ENCODE measurements around the gene RPS10.
A peak's percentile ranks its signal among the peaks of the same experiment; 100 is the strongest.
"Not testable (repeated sequence)": the region's sequence is repeated elsewhere in the genome, so short reads cannot be mapped to it uniquely, and the experiment has no call there.

The RPS10 gene

DNA sequence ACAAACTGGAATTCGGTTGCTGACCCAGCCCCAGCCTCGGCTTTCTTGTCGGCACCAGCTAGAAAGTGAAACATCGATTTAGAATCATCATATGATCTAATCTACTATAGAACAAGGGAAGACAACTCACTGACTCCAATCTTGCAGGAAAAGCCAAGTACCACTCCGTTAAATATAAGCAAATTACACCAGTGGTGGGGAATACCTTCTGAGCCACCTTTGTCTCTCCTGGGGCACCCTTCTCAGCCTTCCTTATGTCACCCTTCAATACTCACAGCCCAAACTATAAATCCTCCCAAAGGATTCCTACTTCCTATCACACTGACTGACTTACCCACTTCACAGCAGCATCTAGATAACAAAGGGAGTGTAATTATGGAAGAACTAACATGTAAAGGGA is 7.5 kb downstream of the RPS10 start:
- H3K27ac ChIP-seq, result peak overlapping the region; percentile 61; the same call in 1 of the 2 replicates
- no peak overlapping the region for H3K9ac ChIP-seq (ENCODE audit: insufficient read length)
- TF ChIP-seq FOXP2 (optimal IDR thresholded peaks at IDR 0.05; ENCODE audit: control extremely low read depth, extremely low read length, insufficient read depth) (no peak), EZH2 (IDR thresholded peaks at IDR 0.05) (no peak), POLR2AphosphoS5 (IDR thresholded peaks at IDR 0.05; ENCODE audit: borderline replicate concordance, low read depth, low read length) (no peak; the same call in 1 of the 2 replicates)
- H3K4me3 ChIP-seq, result no peak overlapping the region
- peaks cover 79% of the 10 kb centered on the region for H3K36me3 ChIP-seq (ENCODE audit: insufficient read depth, low read length)
- H3K9me3 ChIP-seq (ENCODE audit: low read depth, low read length), result no peaks in the 10 kb centered on the region
- DNase-seq (ENCODE audit: low read depth, low spot score), result no peak

DNA sequence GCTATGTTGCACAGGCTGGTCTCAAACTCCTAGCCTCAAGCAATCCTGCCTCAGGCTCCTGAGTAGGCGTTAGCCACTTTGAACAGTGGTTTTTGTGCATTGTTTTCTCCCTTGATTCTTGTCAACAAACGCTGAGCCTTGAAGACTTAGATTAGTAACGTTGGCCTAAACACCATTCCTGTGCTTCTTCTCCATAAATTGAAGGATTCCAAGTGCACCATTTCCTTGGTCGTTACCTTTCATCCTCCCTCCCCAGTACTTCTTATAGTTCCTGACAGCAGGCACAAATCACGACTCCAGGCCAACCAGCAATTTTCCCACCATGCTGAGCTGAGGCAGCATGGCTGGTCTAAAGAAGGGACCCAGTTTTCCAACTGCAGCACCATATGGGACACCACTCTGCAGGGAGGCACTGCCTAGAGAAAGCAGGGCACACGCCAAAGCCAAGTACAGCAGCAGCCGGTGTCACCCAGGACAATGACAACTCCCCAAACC is 8.9 kb downstream of the RPS10 start:
- Histone ChIP-seq H3K27ac (peak overlapping the region; percentile 67; the same call in 1 of the 2 replicates), H3K4me3 (no peak overlapping the region), H3K9me3 (ENCODE audit: low read depth, low read length) (no peaks in the 10 kb centered on the region), H3K36me3 (ENCODE audit: insufficient read depth, low read length) (peaks cover 65% of the 10 kb centered on the region), H3K9ac (ENCODE audit: insufficient read length) (no peak overlapping the region)
- no peak for DNase-seq (ENCODE audit: low read depth, low spot score)
- TF ChIP-seq POLR2AphosphoS5 (IDR thresholded peaks at IDR 0.05; ENCODE audit: borderline replicate concordance, low read depth, low read length) (peak; percentile 22; the same call in 1 of the 2 replicates), EZH2 (IDR thresholded peaks at IDR 0.05) (no peak), FOXP2 (optimal IDR thresholded peaks at IDR 0.05; ENCODE audit: control extremely low read depth, extremely low read length, insufficient read depth) (no peak)

DNA sequence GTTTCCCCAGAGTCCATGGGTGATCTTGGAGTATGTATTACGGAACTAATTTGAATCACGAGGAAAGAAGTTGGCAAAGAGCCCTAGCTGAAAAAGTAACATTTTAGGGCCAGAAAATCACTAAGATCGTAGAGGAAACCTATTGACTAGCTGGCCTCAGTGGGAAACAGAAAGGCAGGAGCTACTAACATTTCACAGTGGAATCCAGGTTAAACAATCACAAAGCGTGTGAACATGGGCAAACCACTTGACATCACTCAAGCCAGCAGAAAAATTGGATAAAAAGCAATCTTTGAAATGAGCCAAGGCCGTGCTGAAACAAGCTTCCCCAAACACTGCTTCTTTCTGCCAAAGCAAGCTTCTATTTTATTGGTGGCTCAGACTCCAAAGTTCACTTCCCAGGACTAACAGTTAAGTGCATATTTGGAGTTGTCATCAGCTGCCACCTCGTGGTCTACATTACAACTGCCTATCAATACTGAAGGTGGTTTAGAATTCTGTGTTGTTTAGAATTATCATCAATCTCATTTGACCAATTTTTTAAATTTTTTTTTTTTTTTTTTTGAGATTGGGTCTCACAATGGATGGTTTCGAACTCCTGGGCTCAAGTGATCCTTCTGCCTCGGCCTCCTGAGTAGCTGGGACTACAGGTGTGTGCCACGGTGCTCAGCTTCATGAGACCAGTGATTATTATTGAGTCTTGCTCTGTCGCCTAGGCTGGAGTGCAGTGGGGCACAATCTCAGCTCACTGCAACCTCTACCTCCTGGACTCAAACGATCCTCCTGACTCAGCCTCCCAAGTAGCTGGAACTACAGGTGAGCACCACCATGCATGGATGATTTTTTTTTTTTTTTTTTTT is 10.6 kb downstream of the RPS10 start:
- no peaks in the 10 kb centered on the region for H3K9me3 ChIP-seq (ENCODE audit: low read depth, low read length)
- TF ChIP-seq EZH2 (IDR thresholded peaks at IDR 0.05) (no peak), FOXP2 (optimal IDR thresholded peaks at IDR 0.05; ENCODE audit: control extremely low read depth, extremely low read length, insufficient read depth) (no peak)
- H3K36me3 ChIP-seq (ENCODE audit: insufficient read depth, low read length), result peaks cover 48% of the 10 kb centered on the region
- H3K9ac ChIP-seq (ENCODE audit: insufficient read length), result peak overlapping the region; percentile 37
- DNase-seq (ENCODE audit: low read depth, low spot score), result peak; percentile 63
- H3K4me3 ChIP-seq, result no peak overlapping the region
- peak overlapping the region; percentile 78 for H3K27ac ChIP-seq

DNA sequence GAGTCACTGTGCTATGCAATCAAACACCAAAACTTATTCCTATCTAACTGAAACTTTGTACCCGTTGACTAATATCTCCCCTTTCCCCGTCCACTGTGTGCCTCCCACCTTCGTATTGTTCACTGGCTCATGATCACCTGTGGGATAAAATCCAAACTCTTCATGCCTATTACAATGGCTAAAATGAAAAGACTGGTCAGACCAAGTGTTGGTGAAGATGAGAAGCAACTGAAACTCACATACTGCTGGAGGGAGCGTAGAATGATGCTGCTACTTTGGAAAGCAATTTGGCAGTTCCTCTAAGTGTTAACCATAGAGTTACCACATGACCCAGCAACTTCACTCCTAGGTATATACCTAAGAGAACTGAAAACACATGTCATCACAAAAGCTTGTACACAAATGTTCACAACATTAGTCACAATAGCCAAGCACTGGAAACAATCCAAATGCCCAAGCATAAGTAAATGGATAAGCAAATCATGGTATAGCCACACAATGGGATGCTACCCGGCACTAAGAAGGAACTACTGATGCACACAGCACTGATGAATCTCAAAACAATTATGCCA is 13.1 kb downstream of the RPS10 start:
- Histone ChIP-seq H3K4me3 (no peak overlapping the region), H3K9ac (ENCODE audit: insufficient read length) (no peak overlapping the region), H3K27ac (no peak overlapping the region), H3K36me3 (ENCODE audit: insufficient read depth, low read length) (peaks cover 24% of the 10 kb centered on the region), H3K9me3 (ENCODE audit: low read depth, low read length) (no peaks in the 10 kb centered on the region)
- TF ChIP-seq EZH2 (IDR thresholded peaks at IDR 0.05) (no peak), POLR2AphosphoS5 (IDR thresholded peaks at IDR 0.05; ENCODE audit: borderline replicate concordance, low read depth, low read length) (no peak), FOXP2 (optimal IDR thresholded peaks at IDR 0.05; ENCODE audit: control extremely low read depth, extremely low read length, insufficient read depth) (no peak)
- DNase-seq (ENCODE audit: low read depth, low spot score), result no peak

DNA sequence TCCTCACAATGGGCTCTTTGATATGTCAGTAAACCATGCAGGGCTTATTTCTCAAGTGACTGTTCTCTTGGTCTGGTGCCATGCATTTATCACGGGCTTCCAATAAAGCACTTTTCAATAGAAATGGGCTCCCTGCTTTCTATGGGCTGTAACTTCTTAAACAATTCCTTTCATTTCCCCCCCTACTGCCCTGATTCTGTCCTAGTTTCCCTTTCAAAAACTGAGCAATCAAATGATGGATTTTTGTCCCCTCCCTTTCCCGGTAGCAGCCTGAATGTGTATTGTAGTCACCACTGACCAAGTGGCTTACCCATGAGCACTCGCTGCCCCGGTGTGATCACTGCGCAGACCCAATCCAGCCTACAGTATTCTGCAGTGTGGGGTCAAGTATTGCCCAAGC is 13.9 kb downstream of the RPS10 start:
- H3K27ac ChIP-seq, result no peak overlapping the region
- peaks cover 16% of the 10 kb centered on the region for H3K36me3 ChIP-seq (ENCODE audit: insufficient read depth, low read length)
- no peaks in the 10 kb centered on the region for H3K9me3 ChIP-seq (ENCODE audit: low read depth, low read length)
- no peak for TF ChIP-seq EZH2 (IDR thresholded peaks at IDR 0.05)
- TF ChIP-seq POLR2AphosphoS5 (IDR thresholded peaks at IDR 0.05; ENCODE audit: borderline replicate concordance, low read depth, low read length), result no peak
- no peak for TF ChIP-seq FOXP2 (optimal IDR thresholded peaks at IDR 0.05; ENCODE audit: control extremely low read depth, extremely low read length, insufficient read depth)
- no peak for DNase-seq (ENCODE audit: low read depth, low spot score)
- H3K9ac ChIP-seq (ENCODE audit: insufficient read length), result no peak overlapping the region
- H3K4me3 ChIP-seq, result no peak overlapping the region

DNA sequence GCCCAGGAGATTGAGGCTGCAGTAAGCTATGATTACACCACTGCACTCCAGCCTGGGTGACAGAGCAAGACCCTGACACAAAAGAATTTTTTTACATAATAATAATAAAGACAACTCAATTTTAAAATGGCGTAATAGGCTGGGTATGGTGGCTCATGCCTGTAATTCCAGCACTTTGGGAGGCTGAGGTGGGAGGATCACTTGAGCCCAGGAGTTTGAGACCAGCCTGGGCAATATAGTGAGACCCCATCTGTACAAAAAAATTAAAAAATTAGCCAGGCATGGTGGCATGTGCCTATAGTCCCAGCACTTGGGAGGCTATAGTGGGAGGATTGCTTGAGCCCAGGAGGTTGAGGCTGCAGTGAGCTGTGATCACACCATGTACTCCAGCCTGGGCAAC is 18.0 kb downstream of the RPS10 start:
- H3K36me3 ChIP-seq (ENCODE audit: insufficient read depth, low read length); H3K27ac ChIP-seq; DNase-seq (ENCODE audit: low read depth, low spot score); H3K9me3 ChIP-seq (ENCODE audit: low read depth, low read length); H3K4me3 ChIP-seq; H3K9ac ChIP-seq (ENCODE audit: insufficient read length): not testable (repeated sequence)

DNA sequence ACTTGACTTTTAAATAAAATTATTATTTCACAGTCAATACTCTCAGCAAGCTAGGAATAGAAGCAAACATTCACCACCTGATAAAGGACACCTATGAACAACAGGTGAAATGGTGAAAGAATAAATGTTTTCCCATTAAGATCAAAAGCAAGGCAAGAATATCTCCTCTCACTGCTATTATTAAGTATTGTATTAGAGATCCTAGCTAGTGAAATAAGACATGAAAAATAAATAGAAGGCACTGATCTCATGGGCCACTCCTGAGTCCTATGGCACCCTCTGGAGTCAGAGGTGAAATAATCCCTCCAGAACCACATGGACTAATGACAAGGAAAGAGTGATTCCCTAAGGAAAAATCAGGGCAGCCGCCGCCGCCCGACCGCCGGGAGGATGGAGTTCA is 29.4 kb downstream of the RPS10 start:
- TF ChIP-seq EZH2 (IDR thresholded peaks at IDR 0.05) (no peak), FOXP2 (optimal IDR thresholded peaks at IDR 0.05; ENCODE audit: control extremely low read depth, extremely low read length, insufficient read depth) (no peak), POLR2AphosphoS5 (IDR thresholded peaks at IDR 0.05; ENCODE audit: borderline replicate concordance, low read depth, low read length) (no peak)
- DNase-seq (ENCODE audit: low read depth, low spot score), result no peak
- H3K9me3 ChIP-seq (ENCODE audit: low read depth, low read length), result no peaks in the 10 kb centered on the region; the same call in 1 of the 2 replicates
- no peak overlapping the region for H3K9ac ChIP-seq (ENCODE audit: insufficient read length)
- no peak overlapping the region for H3K4me3 ChIP-seq
- no peak overlapping the region for H3K27ac ChIP-seq
- H3K36me3 ChIP-seq (ENCODE audit: insufficient read depth, low read length), result no peaks in the 10 kb centered on the region

DNA sequence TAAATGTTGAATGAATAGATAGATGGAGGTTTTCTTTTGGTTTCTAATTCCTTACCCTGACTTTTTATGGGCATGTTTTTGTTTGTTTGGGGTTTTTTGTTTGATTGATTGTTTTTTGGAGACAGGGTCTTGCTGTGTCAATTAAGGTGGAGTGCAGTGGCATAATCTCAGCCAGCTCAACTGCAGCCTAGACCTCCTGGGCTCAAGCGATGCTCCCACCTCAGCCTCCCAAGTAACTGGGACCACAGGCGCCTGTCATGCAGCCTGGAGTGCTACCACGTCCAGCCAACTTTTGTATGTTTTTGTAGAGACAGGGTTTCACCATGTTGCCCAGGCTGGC is 31.9 kb downstream of the RPS10 start:
- Histone ChIP-seq H3K36me3 (ENCODE audit: insufficient read depth, low read length) (no peaks in the 10 kb centered on the region), H3K4me3 (no peak overlapping the region), H3K27ac (no peak overlapping the region), H3K9me3 (ENCODE audit: low read depth, low read length) (no peaks in the 10 kb centered on the region; the same call in 1 of the 2 replicates), H3K9ac (ENCODE audit: insufficient read length) (no peak overlapping the region)
- TF ChIP-seq POLR2AphosphoS5 (IDR thresholded peaks at IDR 0.05; ENCODE audit: borderline replicate concordance, low read depth, low read length), result no peak
- no peak for TF ChIP-seq FOXP2 (optimal IDR thresholded peaks at IDR 0.05; ENCODE audit: control extremely low read depth, extremely low read length, insufficient read depth)
- TF ChIP-seq EZH2 (IDR thresholded peaks at IDR 0.05), result no peak
- DNase-seq (ENCODE audit: low read depth, low spot score), result no peak
